GM11168 (cell line): ENCODE results near the gene SYNDIG1.

Experiments
- in situ Hi-C: fragments of 300-500 bp; cut with MboI; formaldehyde crosslinking; loops from one replicate; pipeline ENCODE4 v1.12.0; 2022; ENCODE audit warnings: low sequenced_read_pairs; ENCODE audit not compliant: unreplicated experiment

Gene SYNDIG1

DNA sequence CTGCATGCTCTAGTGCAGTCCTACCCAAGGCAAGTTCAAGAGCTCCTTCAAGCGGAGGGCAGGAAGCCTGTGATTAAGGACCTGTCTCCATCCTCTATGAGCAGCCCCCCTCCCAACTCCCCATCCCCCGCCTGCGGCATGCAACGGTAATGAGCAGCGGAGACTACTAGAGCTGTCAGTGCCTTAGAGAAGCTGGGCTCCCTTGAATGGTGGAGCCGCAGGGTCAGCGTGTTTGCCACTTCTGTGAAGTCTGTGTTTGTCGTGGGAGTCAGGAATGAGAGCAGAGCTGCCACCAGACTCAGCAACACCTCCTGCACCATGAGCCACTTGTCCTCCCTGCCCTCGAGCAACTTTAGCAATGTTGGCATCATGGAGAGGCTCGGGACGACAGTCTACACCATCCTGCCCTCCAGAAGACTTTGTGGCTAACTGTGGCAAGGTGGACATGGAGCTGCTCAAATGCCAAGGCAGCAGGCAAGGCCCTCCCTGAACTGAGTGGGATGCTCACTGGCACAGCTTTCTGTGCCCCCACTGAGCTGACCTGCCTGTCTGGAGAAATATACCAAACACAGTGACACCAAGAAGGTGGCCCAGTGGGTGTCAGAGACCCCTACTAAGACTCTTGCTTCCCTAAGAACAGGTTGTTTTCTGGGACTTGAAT lies 23.8 kb upstream of the SYNDIG1 start:
- in situ Hi-C loops: no loop called here

- in situ Hi-C loops: no loop called here
Measured at GRCh38 chr20:24446811-24447210, 22.6 kb upstream of the SYNDIG1 start.

- in situ Hi-C loops: no loop called here
Measured at GRCh38 chr20:24448170-24448569, 21.3 kb upstream of the SYNDIG1 start.

GRCh38 chr20:24449026-24449720 lies 20.3 kb upstream of the SYNDIG1 start:
- in situ Hi-C loops: no loop called here

DNA sequence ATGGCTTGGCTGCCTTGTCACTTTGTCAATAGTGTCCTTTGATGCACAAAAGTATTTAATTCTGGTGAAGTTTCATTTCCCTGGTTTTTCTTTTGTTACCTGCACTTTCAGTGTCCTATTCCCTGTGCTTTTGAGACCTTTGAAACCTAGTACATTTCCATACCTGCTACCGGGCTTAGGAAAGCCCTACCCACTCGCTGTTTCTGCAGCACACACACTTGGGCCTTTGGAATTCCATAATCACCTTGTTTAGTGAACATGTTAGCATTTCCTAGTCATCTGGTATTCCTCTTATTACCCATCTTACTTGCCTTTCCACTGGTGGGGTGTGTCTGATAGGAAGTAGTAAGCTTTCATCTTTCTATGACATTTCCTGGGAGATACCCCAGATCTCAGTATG lies 19.3 kb upstream of the SYNDIG1 start:
- in situ Hi-C loops: no loop called here

DNA sequence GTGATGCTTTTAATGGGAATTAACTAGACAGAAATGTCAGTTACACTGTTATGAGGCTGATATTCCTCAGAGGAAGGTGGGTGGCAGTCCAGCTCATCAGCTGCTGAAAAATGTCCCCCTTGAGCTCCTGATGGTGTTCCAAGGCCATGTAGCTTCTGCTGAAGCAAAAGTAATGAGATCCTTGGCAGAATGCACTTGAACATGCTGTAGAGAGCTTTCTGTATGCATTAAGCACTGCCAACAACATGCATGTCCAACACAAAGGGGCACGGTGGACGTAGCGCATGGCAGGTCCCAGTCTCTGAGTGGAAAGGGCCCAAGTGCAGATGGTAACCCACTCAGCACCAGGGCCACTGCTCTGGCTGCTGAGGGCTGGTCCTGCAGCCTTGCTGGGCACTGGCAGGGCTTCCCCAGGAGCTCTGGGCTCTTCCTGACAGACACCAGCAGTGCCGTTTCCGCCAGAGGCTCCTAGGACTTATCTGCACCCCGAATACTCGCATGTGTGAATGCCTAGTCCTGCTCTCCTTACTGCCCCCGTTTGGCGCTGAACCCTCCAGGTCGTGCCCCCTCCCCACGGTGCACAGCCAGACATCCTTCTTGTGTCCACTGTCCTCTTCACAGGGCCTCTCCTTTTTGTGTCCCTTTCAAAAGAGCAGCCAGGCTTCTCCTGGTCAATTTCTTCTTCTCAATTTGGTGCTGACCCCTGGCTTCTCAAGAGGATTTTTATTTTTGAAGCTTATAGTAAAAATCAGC lies 18.6 kb upstream of the SYNDIG1 start:
- in situ Hi-C loops: no loop called here

DNA sequence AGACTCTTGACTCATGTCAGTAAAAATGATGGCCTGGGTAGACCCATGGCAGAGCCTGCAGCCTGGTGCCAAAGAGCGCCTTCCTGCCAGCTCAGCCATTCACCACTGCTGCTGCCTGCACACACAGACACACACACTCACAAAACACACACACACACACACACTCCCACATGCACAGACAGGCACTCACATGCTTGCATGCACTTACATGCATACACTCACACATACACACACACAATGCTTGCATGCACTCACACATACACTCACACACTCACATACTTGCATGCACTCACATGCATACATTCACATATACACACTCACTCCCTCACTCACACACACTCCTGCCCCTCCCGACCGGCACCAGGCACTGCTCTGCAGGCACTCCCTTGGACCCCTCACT lies 18.0 kb upstream of the SYNDIG1 start:
- in situ Hi-C loops: no loop called here

DNA sequence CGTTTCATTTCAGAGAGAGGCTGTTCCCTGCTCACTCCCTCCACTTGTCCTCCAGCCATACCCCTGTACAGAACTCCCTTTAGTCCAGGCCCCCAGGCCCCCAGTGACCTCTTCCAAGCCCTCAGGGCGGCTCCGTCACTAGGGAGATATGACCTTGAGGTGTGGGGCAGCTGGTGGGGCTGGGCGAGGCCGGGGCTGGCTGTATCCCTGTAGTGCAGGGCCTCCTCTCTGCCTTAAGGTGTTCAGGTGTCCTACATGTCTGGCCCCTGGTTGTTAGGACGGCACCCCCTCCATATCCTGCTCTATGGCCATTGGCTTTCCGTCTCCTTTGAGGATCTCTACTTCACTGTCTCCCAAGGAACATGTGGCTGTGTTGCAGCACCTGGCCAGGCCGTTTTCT lies 17.4 kb upstream of the SYNDIG1 start:
- in situ Hi-C loops: no loop called here

DNA sequence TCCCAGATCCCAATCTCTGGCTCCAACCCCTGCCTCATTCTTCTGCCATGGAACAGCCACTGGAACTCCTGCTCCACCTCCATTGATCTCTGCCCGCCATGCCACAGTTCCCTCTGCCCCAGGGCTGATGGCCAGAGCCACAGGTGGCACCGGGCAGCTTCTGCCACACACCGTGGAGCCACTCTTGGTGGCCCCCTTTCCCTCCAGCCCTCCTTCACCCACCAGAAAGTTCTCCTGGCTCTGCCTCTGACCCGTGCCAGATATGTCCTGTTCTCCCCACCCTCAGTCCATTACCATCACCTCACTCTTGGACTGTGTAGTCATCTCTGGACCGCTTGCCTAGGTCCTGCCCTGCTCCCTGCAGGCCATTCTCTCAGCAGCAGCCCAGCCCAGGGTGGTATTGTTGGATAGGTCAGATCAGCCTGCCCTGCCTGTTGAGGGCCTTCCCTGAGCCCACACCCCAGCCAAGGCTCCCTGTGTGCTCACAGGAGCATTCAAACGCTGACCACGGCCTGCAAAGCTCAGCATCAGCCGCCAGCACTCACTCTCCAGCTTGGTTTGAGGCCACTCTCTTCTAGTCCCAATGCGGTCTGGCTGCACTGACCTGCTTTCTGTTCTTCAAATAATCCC lies 16.8 kb upstream of the SYNDIG1 start:
- in situ Hi-C loops: no loop called here

DNA sequence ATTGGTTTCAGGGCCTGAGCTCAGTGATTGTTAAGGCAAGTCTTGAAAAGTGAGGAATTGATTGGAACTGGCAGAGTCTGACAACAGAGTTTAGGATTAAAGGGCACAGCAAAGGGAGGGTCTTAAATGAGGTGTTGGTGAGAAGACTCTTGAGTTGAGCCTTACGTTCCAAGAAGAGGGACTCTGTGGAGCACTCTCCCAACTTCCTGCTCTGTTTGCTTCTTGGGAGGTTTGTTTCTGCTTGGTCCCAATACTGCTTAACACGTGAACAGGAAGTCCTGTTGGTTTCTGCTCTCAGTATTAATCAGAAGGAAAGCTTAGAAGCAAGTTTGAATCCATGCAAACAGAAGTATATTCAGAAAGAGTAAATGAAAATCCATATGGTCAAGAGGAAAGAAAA lies 15.6 kb upstream of the SYNDIG1 start:
- in situ Hi-C loops: no loop called here

- in situ Hi-C loops: no loop called here
Measured at GRCh38 chr20:24455081-24455480, 14.3 kb upstream of the SYNDIG1 start.

GRCh38 chr20:24456398-24456781 lies 13.0 kb upstream of the SYNDIG1 start:
- in situ Hi-C loops: no loop called here

- in situ Hi-C loops: no loop called here
Measured at GRCh38 chr20:24458436-24458835, 11.0 kb upstream of the SYNDIG1 start.

DNA sequence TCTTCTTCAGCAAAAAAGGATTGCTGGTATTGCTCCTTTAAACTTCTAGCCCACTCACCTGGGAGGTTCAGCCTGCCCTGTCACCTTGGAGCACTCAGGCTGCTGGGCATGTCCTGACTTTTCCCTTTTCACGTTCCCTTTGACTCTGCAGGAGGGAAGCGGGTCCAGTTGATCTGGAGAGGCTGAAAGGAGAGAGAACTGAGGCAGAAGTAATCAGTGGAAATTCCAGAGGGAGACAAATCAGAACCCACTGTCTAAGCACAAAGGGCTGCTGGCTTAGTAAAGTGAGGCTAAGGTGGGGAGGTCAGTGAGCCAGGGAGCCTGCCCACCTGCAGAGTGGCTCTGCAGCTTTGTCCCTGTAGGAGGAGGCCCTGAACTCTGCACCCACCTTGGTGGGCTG lies 9.7 kb upstream of the SYNDIG1 start:
- in situ Hi-C loops: no loop called here

DNA sequence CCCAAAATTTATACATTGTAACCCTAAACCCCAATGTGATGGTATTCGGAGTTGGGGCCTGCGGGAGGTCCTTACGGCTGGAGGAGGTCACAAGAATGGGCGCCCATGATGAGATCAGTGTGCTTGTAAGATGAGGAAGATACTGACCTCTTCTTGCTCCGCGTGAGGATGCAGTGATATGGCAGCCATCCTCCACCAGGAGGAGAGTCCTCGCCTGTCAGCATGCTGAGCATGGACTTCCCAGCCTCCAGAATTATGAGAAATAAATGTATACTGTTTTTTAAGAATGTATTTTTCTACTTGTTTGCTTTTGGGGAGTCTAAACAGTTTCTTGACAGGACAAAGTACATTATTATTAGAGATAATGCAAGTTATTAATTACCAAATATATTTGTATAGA lies 8.7 kb upstream of the SYNDIG1 start:
- in situ Hi-C loops: no loop called here

GRCh38 chr20:24461848-24462247 lies 7.6 kb upstream of the SYNDIG1 start:
- in situ Hi-C loops: no loop called here

GRCh38 chr20:24462460-24463010 lies 6.9 kb upstream of the SYNDIG1 start:
- in situ Hi-C loops: no loop called here

GRCh38 chr20:24465159-24465558 lies 4.3 kb upstream of the SYNDIG1 start:
- in situ Hi-C loops: no loop called here

GRCh38 chr20:24465730-24466129 lies 3.7 kb upstream of the SYNDIG1 start:
- in situ Hi-C loops: no loop called here

DNA sequence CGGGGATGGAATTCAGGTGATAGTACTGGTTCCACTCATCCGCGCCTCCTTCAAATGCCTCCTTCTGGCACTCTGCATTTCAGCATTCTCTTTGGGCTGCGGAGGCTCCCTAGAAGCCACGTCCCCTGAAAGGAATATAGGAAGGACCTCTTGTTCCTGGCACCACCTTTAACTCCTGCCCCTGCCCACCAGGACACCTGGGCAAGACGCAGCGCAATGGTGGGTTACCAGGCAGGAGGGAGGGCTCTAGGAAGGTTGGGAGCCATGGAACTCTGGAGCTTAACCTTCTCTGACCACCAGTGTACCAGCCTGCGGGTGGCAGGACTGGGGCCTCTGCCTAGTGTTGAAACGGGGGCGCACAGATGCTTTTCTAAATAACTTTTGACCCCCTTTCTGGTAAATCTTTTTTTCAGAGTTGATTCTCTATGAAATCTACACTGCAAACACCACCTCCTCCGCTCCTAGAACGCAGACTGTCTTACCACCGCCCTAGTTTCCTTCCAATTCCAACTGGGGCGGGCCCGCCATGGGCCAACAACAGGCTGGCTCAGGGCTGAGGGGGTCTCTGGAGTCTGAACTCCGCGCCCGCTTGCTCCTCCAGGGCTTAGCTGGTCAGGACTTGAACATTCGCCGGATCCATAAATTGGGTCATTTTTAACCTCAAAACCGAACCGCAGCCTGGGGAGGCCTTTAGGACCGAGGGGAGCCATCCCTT lies 871 bp upstream of the SYNDIG1 start:
- in situ Hi-C loops: no loop called here
